LNCaP clone FGC (cell line): Measurements from ENCODE around the gene IL1RL2.

Experiments
- DNase-seq: peaks from one replicate; pipeline ENCODE4 v3.0.0-alpha.2; 2011; ENCODE audit warnings: low read depth
- H3K4me3 ChIP-seq: 2 replicates; pipeline ENCODE4 v1.5.1; 2011; ENCODE audit warnings: mild to moderate bottlenecking, low read depth, low read length, control low read depth
- CTCF ChIP-seq: IDR thresholded peaks from 2 replicates; pipeline ENCODE4 v1.5.1; 2012; ENCODE audit warnings: mild to moderate bottlenecking; ENCODE audit not compliant: control insufficient read depth, insufficient read depth; ENCODE audit errors: extremely low read depth

Gene IL1RL2

GRCh38 chr2:102158011-102158755, 28.6 kb upstream of the IL1RL2 start:
- no peak for TF ChIP-seq CTCF

GRCh38 chr2:102159295-102159694, 27.5 kb upstream of the IL1RL2 start:
- TF ChIP-seq CTCF, result no peak

More at GRCh38 chr2:102158011-102158755, 28.6 kb upstream of the IL1RL2 start:
- H3K4me3 ChIP-seq, result no peak overlapping the region
- DNase-seq, result no peak

GRCh38 chr2:102166189-102166845, 20.5 kb upstream of the IL1RL2 start:
- TF ChIP-seq CTCF, result peak; percentile 62
- no peak overlapping the region for H3K4me3 ChIP-seq
- peak; percentile 44 for DNase-seq

More at GRCh38 chr2:102159295-102159694, 27.5 kb upstream of the IL1RL2 start:
- DNase-seq, result no peak
- no peak overlapping the region for H3K4me3 ChIP-seq

- no peak overlapping the region for H3K4me3 ChIP-seq
- TF ChIP-seq CTCF, result no peak
- no peak for DNase-seq
These were observed 18.6 kb upstream of the IL1RL2 start for GRCh38 chr2:102168026-102168771.

- DNase-seq, result no peak
- H3K4me3 ChIP-seq, result no peak overlapping the region
- TF ChIP-seq CTCF, result no peak
These were observed 14.9 kb upstream of the IL1RL2 start for GRCh38 chr2:102171946-102172345.

GRCh38 chr2:102172745-102173144, 14.1 kb upstream of the IL1RL2 start:
- no peak overlapping the region for H3K4me3 ChIP-seq
- no peak for DNase-seq
- TF ChIP-seq CTCF, result no peak
